22Rv1 (cell line): ENCODE results near the gene RETN.

Experiments used
- H3K27ac ChIP-seq: fragments of 450-650 bp; 2 replicates; pipeline ENCODE4 v1.5.1; 2017
- ZFX ChIP-seq: fragments of 450-650 bp; IDR thresholded peaks from 2 replicates; pipeline ENCODE4 v1.6.1; 2017; ENCODE audit warnings: antibody characterized with exemption, borderline replicate concordance
- TF ChIP-seq, protein P1 (sequence below): fragments of 450-650 bp; IDR thresholded peaks from 2 replicates; pipeline ENCODE4 v1.5.1; 2017; ENCODE audit warnings: mild to moderate bottlenecking

RETN gene

DNA sequence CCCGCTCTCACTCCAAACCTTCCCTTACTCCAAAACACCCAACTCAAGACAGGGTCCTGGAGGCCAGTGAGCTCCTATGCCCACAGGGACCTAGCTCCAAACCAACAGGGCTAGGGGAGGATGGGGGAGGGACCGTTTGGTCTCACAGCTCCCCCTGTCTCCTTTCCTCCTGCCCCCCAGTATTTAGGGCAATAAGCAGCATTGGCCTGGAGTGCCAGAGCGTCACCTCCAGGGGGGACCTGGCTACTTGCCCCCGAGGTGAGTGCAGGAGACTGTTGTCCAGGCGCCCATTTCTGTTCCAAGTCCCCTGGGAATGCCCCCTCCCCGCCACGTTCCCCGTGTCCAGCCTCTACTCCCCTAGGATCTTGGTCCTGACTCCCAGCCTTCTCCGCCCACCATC, 792 bp downstream of the RETN start:
- H3K27ac ChIP-seq = no peak overlapping the region
- TF ChIP-seq, protein P1, sequence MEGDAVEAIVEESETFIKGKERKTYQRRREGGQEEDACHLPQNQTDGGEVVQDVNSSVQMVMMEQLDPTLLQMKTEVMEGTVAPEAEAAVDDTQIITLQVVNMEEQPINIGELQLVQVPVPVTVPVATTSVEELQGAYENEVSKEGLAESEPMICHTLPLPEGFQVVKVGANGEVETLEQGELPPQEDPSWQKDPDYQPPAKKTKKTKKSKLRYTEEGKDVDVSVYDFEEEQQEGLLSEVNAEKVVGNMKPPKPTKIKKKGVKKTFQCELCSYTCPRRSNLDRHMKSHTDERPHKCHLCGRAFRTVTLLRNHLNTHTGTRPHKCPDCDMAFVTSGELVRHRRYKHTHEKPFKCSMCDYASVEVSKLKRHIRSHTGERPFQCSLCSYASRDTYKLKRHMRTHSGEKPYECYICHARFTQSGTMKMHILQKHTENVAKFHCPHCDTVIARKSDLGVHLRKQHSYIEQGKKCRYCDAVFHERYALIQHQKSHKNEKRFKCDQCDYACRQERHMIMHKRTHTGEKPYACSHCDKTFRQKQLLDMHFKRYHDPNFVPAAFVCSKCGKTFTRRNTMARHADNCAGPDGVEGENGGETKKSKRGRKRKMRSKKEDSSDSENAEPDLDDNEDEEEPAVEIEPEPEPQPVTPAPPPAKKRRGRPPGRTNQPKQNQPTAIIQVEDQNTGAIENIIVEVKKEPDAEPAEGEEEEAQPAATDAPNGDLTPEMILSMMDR = no peak
- no peak for TF ChIP-seq ZFX

DNA sequence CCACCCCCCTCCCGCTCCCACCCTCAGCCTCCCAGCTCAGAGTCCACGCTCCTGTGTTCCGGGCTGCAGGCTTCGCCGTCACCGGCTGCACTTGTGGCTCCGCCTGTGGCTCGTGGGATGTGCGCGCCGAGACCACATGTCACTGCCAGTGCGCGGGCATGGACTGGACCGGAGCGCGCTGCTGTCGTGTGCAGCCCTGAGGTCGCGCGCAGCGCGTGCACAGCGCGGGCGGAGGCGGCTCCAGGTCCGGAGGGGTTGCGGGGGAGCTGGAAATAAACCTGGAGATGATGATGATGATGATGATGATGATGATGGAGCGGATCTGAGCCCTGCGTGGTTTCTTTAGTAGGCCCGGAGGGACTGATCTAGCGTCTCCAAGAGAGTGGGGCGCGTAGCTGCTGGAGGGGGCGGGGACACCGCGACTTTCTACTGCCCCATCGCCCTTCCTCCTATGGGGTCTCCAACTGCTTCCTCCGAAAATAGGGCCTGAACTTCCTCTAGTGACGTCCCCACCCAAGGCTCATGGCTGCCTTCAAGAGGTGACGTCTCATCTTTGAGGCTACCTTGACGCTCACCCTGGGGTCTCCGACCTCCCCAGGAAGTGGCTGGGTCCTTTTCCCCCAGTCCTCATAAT, 1.4 kb downstream of the RETN start:
- no peak overlapping the region for H3K27ac ChIP-seq
- no peak for TF ChIP-seq ZFX
- TF ChIP-seq, protein P1 = no peak

DNA sequence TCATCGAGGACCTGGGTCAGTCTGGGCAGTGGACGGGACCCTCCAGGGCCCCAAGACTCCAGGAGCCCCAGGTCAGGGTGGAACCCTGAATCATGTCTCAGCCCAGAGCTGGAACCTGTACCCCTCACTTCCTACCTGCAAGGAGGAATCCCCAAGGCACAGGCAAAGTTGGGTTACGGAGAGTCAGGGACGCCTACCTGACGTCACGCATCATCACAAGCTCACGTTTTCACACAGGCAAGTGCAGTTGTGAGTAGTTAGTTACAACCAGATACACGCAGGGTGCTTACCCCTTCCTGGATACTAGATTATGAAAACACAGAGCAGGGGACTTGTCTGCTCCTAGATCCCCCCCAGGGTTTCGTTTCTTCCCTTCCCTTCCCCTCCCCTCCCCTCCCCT, 1.9 kb downstream of the RETN start:
- no peak for TF ChIP-seq ZFX
- TF ChIP-seq, protein P1 = no peak
- no peak overlapping the region for H3K27ac ChIP-seq

DNA sequence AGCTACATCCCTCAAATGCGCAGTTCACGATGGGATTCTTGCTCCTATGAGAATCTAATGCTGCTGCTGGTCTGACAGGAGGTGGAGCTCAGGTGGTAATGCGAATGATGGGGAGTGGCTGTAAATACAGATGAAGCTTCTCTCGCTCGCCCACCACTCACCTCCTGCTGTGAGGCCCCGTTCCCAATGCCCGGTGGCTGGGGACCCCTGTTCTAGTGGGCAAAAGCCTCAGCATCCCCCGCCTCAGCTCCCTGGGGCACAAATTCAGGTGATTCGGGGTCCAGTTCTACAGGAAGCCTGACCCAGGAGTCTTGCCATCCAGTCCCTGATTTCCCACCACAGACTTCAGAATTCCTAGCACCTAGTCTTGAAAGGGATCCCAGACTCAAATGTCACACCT, 3.7 kb downstream of the RETN start:
- no peak overlapping the region for H3K27ac ChIP-seq
- no peak for TF ChIP-seq ZFX
- TF ChIP-seq, protein P1 = no peak

DNA sequence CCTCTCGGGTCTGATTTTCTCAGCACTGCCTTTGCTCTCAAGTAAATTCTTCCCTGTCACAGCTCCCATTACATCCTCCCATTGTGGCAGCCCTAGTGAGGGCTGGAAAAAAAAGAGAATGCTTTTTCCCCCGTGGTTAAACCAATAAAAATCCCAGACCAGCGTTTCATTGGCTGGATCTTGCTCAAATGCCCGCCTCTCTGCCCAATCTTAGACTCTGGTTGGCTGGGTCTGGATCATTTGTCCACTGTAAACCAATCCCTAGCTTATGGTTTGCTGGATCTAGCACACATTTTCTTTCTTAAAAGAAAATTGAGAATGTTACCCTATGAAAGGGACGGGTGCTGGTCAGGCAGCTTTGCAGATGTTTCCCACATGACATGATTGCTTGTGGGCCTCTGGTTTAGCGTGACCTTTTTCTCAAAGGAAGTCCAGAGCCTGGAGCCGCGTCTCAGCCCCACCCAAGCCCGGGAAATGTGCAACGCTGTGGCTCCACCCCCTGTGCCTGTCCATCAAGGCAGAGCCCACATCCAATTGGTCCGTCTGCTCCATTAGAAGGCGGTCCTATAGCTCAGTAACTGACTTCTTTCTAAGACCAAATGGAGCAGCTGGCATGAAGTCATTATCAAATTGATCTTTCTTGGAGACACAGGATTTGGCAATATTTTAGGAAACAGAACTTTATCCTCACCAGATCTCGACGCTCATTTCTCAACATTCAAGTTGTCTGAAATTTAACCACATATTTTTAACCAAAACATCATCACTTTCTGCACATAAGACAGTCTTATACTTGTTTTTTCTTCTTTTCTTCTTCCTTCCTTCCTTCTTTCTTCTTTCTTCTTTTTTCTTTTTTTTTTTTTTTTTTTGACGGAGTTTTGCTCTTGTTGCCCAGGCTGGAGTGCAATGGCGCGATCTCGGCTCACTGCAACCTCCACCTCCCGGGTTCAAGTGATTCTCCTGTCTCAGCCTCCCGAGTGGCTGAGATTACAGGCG, 5.5 kb downstream of the RETN start:
- no peak overlapping the region for H3K27ac ChIP-seq
- no peak for TF ChIP-seq ZFX
- TF ChIP-seq, protein P1 = no peak

DNA sequence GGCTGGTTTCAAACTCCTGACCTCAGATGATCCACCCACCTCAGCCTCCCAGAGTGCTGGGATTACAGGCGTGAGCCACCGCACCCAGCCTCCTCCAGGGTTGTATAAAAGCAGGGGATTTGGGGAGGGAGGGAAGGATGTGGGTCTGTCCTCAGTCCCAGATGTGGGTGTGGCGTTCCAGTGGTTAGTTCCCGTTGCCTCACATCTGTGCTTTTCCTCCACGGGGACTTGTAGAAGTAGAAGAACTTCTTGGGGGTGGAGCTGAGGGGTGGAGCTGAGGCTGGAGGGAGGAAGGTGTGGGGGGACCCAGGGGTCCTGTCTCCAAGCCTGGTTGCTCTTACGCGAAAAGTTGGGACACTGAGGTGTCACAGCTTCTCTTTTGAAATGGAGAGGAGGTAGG, 7.5 kb downstream of the RETN start:
- H3K27ac ChIP-seq = no peak overlapping the region
- TF ChIP-seq, protein P1 = no peak
- TF ChIP-seq ZFX = no peak

DNA sequence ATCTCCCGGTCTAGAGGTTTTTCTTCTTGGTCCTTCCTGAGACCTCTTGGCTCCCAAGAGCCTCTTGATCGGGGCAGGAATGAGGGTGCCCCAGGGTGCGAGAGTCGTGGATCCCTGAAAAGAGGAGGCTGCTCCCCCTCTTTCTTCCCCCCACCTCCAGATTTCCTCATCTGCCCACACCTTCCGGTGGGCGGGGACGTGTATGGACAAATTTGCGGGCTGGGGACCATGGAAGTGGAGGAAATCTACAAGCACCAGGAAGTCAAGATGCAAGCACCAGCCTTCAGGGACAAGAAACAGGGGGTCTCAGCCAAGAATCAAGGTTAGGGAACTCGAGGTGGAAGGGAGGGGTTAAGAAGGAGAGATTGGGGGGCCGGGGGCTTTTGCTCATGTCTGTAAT, 8.0 kb downstream of the RETN start, which contains the start of gene MCEMP1:
Gene MCEMP1 (plus strand): TSS at position 237 of the 400 bp plus-strand sequence. CDS start 31 bp downstream, at position 268.
- no peak within 1 kb of the TSS for H3K27ac ChIP-seq
- no peak for TF ChIP-seq ZFX
- TF ChIP-seq, protein P1 = no peak
